Skeletal muscle satellite cell (primary cell): ENCODE data around the gene ITIH4.

Experiments used
- H3K27me3 ChIP-seq: 2 replicates; pipeline ENCODE4 v1.7.0; 2013; ENCODE audit warnings: low read length; ENCODE audit not compliant: control insufficient read depth, insufficient read depth
- H3K36me3 ChIP-seq: 2 replicates; pipeline ENCODE4 v1.7.0; 2013; ENCODE audit warnings: mild to moderate bottlenecking, control low read depth, low read length; ENCODE audit not compliant: insufficient read depth
- H3K4me1 ChIP-seq: 2 replicates; pipeline ENCODE4 v1.7.0; 2013; ENCODE audit warnings: low read length; ENCODE audit not compliant: control insufficient read depth, insufficient read depth
- H3K4me2 ChIP-seq: 2 replicates; pipeline ENCODE4 v1.7.0; 2013; ENCODE audit warnings: mild to moderate bottlenecking, low read length
- H3K4me3 ChIP-seq: 2 replicates; pipeline ENCODE4 v1.7.0; 2013; ENCODE audit warnings: low read length
- H3K9ac ChIP-seq: 2 replicates; pipeline ENCODE4 v1.7.0; 2013; ENCODE audit warnings: mild to moderate bottlenecking, low read depth, low read length, moderate library complexity
- H3K9me3 ChIP-seq: replicated peaks from 2 replicates; pipeline ENCODE4 v1.7.0; 2013; ENCODE audit warnings: mild to moderate bottlenecking, control low read depth, low read length

Gene ITIH4

DNA sequence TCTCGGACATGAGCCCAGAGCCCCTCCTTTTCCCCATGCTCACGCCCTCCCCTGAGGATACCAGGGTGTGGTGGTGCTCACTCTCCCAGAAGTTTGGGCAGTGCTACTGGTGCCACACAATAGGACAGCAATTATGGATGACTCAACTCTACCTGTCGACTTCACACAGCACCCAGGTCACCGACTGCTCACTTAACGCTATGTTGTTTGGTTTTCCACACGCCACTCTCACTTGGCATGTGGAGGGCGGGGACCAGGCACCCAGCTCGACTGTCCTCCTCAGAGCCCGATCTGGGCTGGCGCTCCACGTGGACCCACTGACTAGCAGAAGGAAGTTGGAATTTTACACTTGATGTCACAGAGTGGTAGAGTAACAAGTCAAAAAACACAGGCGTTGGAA is 36.0 kb upstream of the ITIH4 start:
- no peaks in the 10 kb centered on the region for H3K36me3 ChIP-seq
- no peaks in the 10 kb centered on the region for H3K27me3 ChIP-seq

GRCh38 chr3:52865994-52866393 is 35.5 kb upstream of the ITIH4 start:
- Histone ChIP-seq H3K9ac (no peak overlapping the region), H3K4me2 (no peak overlapping the region), H3K4me3 (no peak overlapping the region), H3K27me3 (no peaks in the 10 kb centered on the region), H3K36me3 (no peaks in the 10 kb centered on the region), H3K9me3 (no peaks in the 10 kb centered on the region), H3K4me1 (no peaks in the 10 kb centered on the region)

More for the DNA sequence above, 36.0 kb upstream of the ITIH4 start:
- H3K9ac ChIP-seq = no peak overlapping the region
- no peak overlapping the region for H3K4me2 ChIP-seq
- H3K9me3 ChIP-seq = no peaks in the 10 kb centered on the region
- no peak overlapping the region for H3K4me3 ChIP-seq
- no peaks in the 10 kb centered on the region for H3K4me1 ChIP-seq

- Histone ChIP-seq H3K9me3 (no peaks in the 10 kb centered on the region), H3K4me1 (no peaks in the 10 kb centered on the region), H3K9ac (no peak overlapping the region), H3K4me3 (no peak overlapping the region), H3K27me3 (no peaks in the 10 kb centered on the region), H3K4me2 (no peak overlapping the region), H3K36me3 (no peaks in the 10 kb centered on the region)
These were observed 29.9 kb upstream of the ITIH4 start for GRCh38 chr3:52860424-52860768.

GRCh38 chr3:52859686-52860423 is 29.4 kb upstream of the ITIH4 start:
- no peaks in the 10 kb centered on the region for H3K9me3 ChIP-seq
- no peaks in the 10 kb centered on the region for H3K36me3 ChIP-seq

GRCh38 chr3:52857864-52858263 is 27.4 kb upstream of the ITIH4 start:
- H3K4me1 ChIP-seq = no peaks in the 10 kb centered on the region
- no peak overlapping the region for H3K4me3 ChIP-seq
- no peaks in the 10 kb centered on the region for H3K9me3 ChIP-seq
- H3K4me2 ChIP-seq = no peak overlapping the region
- H3K36me3 ChIP-seq = no peaks in the 10 kb centered on the region
- H3K27me3 ChIP-seq = no peaks in the 10 kb centered on the region
- H3K9ac ChIP-seq = no peak overlapping the region

More at GRCh38 chr3:52859686-52860423, 29.4 kb upstream of the ITIH4 start:
- Histone ChIP-seq H3K4me3 (no peak overlapping the region), H3K4me2 (no peak overlapping the region), H3K27me3 (no peaks in the 10 kb centered on the region), H3K4me1 (no peaks in the 10 kb centered on the region), H3K9ac (no peak overlapping the region)

DNA sequence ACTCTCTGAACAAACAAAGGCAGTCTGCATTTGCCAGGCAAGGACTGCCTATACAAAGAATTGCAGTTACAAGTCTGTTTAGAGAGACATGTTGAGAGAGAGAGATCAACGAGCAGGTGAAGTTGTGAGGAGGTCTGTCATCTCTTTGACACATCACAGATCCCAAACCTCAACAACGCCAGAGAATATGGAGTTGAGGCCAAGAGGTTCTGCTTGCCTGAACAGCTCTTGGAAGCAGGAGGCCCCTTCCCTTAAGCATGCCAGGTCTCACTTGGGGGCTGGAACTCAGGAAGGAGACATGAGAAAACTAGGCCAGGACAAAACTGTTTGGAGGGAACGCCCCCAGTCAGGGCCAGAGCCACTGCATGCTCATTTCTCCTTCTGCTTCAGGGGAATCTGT is 26.7 kb upstream of the ITIH4 start:
- no peaks in the 10 kb centered on the region for H3K4me1 ChIP-seq
- H3K27me3 ChIP-seq = no peaks in the 10 kb centered on the region
- H3K4me3 ChIP-seq = no peak overlapping the region
- no peaks in the 10 kb centered on the region for H3K9me3 ChIP-seq
- H3K36me3 ChIP-seq = no peaks in the 10 kb centered on the region
- no peak overlapping the region for H3K4me2 ChIP-seq
- H3K9ac ChIP-seq = no peak overlapping the region

DNA sequence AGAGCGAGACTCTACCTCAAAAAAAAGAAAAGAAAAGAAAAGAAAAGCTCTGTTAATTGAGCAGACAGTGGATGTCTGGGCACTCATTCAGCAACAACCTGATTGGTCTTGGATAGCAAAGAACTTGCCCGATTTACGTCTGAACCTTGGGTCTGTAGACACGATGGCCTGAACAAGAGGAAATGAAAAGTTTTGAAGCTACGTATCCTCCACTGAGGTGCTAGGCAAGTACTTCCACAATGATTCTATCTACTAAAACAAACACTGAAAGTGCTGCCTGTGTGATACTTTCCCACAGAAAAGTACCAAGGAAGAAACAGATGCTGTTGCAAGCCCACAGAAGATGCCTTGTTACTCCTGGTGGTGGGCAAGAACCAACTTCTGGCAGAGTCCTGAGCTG is 26.2 kb upstream of the ITIH4 start:
- no peak overlapping the region for H3K4me3 ChIP-seq
- H3K27me3 ChIP-seq = no peaks in the 10 kb centered on the region
- H3K9ac ChIP-seq = no peak overlapping the region
- no peaks in the 10 kb centered on the region for H3K4me1 ChIP-seq
- H3K9me3 ChIP-seq = no peaks in the 10 kb centered on the region
- H3K36me3 ChIP-seq = peaks cover 4% of the 10 kb centered on the region
- no peak overlapping the region for H3K4me2 ChIP-seq

- Histone ChIP-seq H3K36me3 (peaks cover 5% of the 10 kb centered on the region), H3K4me2 (no peak overlapping the region), H3K4me3 (no peak overlapping the region), H3K27me3 (no peaks in the 10 kb centered on the region), H3K9ac (no peak overlapping the region), H3K4me1 (peaks cover 2% of the 10 kb centered on the region), H3K9me3 (no peaks in the 10 kb centered on the region)
These were observed 23.5 kb upstream of the ITIH4 start for GRCh38 chr3:52854013-52854412.

DNA sequence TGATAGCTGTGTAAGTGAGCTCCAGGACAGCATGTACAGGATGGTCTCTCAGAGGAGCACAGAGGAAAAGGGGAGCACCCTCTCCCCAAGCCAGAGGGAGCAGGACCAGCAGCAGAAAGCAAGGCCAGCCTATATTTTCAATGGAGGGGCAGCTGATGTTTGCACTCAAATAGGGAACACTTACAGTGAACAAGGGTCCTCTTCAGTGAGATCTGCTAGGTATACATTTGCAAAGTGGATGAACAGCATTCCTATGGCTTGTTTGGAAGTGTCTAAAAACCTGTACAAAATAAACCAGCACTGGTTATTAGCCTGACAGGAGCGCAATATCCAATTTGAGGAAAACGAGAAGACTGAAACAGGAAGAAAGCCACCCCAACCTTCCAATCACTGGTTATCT is 21.9 kb upstream of the ITIH4 start:
- Histone ChIP-seq H3K9ac (no peak overlapping the region), H3K4me2 (no peak overlapping the region), H3K36me3 (peaks cover 9% of the 10 kb centered on the region), H3K4me3 (no peak overlapping the region), H3K4me1 (peaks cover 9% of the 10 kb centered on the region), H3K9me3 (no peaks in the 10 kb centered on the region), H3K27me3 (no peaks in the 10 kb centered on the region)

DNA sequence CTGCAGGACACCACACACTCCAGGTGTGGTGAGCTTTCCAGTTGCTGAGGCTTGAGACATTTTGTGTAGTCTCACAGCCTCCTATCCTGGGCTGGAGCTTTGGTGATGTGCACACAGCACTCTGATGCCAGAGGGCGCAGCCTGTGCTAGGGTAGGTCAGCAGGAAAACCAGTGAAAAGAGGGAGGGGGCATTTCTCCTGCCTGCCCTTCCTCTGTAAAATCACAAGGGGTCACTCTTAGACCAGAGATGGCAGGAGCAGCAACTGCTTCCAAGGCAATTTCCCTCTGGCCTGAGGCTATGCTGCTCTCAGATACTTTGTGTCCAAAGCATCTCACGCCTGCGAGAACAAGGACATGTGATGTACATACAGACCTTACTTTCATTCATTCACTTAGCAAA is 20.9 kb upstream of the ITIH4 start:
- Histone ChIP-seq H3K4me1 (peaks cover 9% of the 10 kb centered on the region), H3K36me3 (peaks cover 12% of the 10 kb centered on the region), H3K9me3 (no peaks in the 10 kb centered on the region), H3K27me3 (no peaks in the 10 kb centered on the region), H3K9ac (no peak overlapping the region), H3K4me2 (no peak overlapping the region), H3K4me3 (no peak overlapping the region)

DNA sequence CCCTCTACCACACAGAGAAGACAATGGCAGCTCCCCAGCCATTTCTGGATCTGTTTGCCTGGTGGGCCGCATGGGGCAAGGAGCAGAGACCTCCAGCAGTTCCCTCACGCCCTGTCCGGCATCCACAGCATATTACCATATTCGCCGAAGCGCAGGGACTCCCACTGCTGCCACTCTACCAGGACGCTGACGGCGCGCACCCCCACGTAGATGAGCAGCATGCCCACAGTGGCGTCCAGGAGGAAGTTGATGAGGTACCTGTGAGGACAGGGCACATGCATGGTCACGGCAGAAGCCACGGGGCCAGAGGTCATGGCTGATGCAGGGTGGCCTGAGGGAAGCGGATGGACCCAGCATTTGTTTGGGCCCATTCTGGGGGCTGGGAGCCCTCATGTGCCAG is 19.2 kb upstream of the ITIH4 start:
- H3K4me1 ChIP-seq = peaks cover 19% of the 10 kb centered on the region
- H3K27me3 ChIP-seq = no peaks in the 10 kb centered on the region
- H3K4me3 ChIP-seq = no peak overlapping the region
- peaks cover 12% of the 10 kb centered on the region for H3K36me3 ChIP-seq
- no peaks in the 10 kb centered on the region for H3K9me3 ChIP-seq
- H3K9ac ChIP-seq = no peak overlapping the region
- no peak overlapping the region for H3K4me2 ChIP-seq

DNA sequence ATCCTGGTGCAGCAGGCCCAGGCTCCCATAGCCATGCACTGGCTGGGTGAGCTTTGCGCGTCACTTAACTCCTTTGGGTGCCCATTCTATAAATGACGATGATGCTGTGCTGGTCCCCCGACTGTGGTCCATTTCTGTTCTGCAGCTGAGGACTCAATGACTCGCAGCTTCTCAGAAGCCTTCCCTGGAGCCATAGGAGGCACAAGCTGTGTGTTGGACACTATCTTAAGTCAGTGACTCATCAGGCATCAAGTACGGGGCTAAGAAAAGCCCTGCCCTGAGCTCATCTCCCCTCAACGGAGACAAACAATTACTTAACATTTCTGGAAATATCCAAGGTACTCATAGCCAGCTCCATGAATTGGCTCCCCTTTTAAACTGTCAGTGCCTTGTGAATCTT is 18.1 kb upstream of the ITIH4 start:
- no peak overlapping the region for H3K4me3 ChIP-seq
- peaks cover 19% of the 10 kb centered on the region for H3K4me1 ChIP-seq
- no peaks in the 10 kb centered on the region for H3K9me3 ChIP-seq
- no peak overlapping the region for H3K4me2 ChIP-seq
- no peaks in the 10 kb centered on the region for H3K27me3 ChIP-seq
- H3K36me3 ChIP-seq = peaks cover 12% of the 10 kb centered on the region
- H3K9ac ChIP-seq = no peak overlapping the region
